ENCODE data around the gene RAP1GAP2.

DNA sequence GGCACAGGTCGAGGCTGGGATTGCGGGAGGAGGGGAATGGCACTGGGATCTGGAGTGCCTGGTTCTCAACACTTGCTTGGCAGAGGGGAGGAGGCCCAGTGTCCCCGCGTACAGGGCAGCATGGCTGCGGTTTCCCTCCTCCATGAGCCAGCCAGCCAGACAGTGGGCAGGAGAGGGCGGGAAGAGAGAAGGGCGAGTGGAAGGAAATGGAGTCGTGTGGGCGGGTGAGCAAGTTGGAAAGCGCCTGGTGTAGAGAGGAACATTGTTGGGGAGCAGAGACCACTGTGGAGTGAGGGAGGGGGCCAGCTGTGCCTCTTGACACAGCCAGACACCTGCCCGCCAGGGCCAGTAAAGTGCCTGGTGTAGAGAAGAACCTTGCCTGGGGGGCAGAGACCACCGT is 136.7 kb downstream of the RAP1GAP2 start:
- TF ChIP-seq, protein P1, sequence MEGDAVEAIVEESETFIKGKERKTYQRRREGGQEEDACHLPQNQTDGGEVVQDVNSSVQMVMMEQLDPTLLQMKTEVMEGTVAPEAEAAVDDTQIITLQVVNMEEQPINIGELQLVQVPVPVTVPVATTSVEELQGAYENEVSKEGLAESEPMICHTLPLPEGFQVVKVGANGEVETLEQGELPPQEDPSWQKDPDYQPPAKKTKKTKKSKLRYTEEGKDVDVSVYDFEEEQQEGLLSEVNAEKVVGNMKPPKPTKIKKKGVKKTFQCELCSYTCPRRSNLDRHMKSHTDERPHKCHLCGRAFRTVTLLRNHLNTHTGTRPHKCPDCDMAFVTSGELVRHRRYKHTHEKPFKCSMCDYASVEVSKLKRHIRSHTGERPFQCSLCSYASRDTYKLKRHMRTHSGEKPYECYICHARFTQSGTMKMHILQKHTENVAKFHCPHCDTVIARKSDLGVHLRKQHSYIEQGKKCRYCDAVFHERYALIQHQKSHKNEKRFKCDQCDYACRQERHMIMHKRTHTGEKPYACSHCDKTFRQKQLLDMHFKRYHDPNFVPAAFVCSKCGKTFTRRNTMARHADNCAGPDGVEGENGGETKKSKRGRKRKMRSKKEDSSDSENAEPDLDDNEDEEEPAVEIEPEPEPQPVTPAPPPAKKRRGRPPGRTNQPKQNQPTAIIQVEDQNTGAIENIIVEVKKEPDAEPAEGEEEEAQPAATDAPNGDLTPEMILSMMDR (conservative IDR thresholded peaks at IDR 0.05): no peak
- no peak for TF ChIP-seq ZFX (IDR thresholded peaks at IDR 0.05)

All from C4-2B (cell line).